ENCODE data around the gene KRTAP1-3.

The KRTAP1-3 gene

DNA sequence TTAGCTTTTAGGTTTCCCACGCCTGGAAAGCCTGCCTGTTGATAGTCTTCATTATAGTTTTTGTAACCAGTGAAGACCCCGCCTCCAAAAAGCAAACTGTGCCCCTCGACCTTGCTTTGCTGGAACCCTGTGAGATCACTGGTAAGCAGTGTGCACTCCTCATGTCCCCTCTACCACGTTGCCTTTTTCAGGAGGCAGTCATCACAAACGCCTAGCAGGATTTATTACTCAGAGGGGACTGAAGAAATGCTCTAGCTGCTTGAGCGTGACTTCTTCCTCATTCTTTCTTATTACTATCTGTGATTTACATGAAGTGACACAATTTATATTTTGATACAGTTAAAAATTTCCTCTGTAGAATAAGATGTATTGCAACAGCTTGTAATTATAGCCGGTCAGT is 19.2 kb downstream of the KRTAP1-3 start:
- Histone ChIP-seq H3K9me3 (ENCODE audit: insufficient read depth, low read length) (no peaks in the 10 kb centered on the region), H3K4me1 (ENCODE audit: low read length) (no peaks in the 10 kb centered on the region)

DNA sequence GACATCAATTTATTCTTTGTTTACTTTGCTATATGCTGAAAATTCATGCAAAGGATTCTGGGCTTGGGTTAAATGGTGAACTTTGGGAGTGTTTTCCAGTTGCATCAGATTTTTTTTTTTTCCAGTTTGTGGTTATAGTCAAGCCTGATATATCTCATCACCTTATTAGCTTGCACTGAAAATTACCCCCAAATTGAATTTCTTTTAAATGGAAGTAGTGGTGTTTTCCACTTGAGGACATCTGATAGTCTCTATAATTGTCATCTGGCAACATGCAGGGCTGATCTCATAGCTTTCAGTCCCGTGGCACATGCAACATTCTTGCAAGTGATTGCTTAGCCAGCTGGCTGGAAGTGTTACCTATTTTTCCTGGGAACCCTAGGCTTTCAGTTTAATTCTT is 21.1 kb downstream of the KRTAP1-3 start:
- Histone ChIP-seq H4K20me1 (ENCODE audit: insufficient read depth, low read length) (no peaks in the 10 kb centered on the region), H3K27me3 (ENCODE audit: low read depth, low read length) (peaks cover 25% of the 10 kb centered on the region), H3K9ac (ENCODE audit: low read length) (no peak overlapping the region), H3K27ac (ENCODE audit: low read length) (no peak overlapping the region), H3K36me3 (replicated peaks; ENCODE audit: low read depth, low read length) (no peaks in the 10 kb centered on the region), H2AFZ (ENCODE audit: low read depth, low read length) (no peak overlapping the region), H3K4me3 (ENCODE audit: low read length) (no peak overlapping the region), H3K4me2 (ENCODE audit: low read length) (no peak overlapping the region), H3K4me1 (ENCODE audit: low read length) (no peaks in the 10 kb centered on the region), H3K79me2 (ENCODE audit: low read length) (no peaks in the 10 kb centered on the region), H3K9me3 (ENCODE audit: insufficient read depth, low read length) (no peaks in the 10 kb centered on the region)
- TF ChIP-seq CTCF (IDR thresholded peaks at IDR 0.05; ENCODE audit: low read depth, low read length): no peak
- no peak for TF ChIP-seq EZH2phosphoT487 (IDR thresholded peaks at IDR 0.05; ENCODE audit: low read depth)

More for the DNA sequence above, 19.2 kb downstream of the KRTAP1-3 start:
- Histone ChIP-seq H3K79me2 (ENCODE audit: low read length) (no peaks in the 10 kb centered on the region), H3K4me3 (ENCODE audit: low read length) (no peak overlapping the region), H3K27ac (ENCODE audit: low read length) (no peak overlapping the region), H3K27me3 (ENCODE audit: low read depth, low read length) (peaks cover 25% of the 10 kb centered on the region), H2AFZ (ENCODE audit: low read depth, low read length) (no peak overlapping the region), H3K36me3 (replicated peaks; ENCODE audit: low read depth, low read length) (no peaks in the 10 kb centered on the region), H4K20me1 (ENCODE audit: insufficient read depth, low read length) (no peaks in the 10 kb centered on the region), H3K9ac (ENCODE audit: low read length) (no peak overlapping the region), H3K4me2 (ENCODE audit: low read length) (no peak overlapping the region)
- TF ChIP-seq CTCF (IDR thresholded peaks at IDR 0.05; ENCODE audit: low read depth, low read length) (no peak), EZH2phosphoT487 (IDR thresholded peaks at IDR 0.05; ENCODE audit: low read depth) (no peak)

GRCh38 chr17:41013181-41013580 is 21.5 kb downstream of the KRTAP1-3 start:
- no peak overlapping the region for H2AFZ ChIP-seq (ENCODE audit: low read depth, low read length)
- H3K9ac ChIP-seq (ENCODE audit: low read length): no peak overlapping the region
- no peaks in the 10 kb centered on the region for H3K36me3 ChIP-seq (replicated peaks; ENCODE audit: low read depth, low read length)
- H4K20me1 ChIP-seq (ENCODE audit: insufficient read depth, low read length): no peaks in the 10 kb centered on the region
- no peaks in the 10 kb centered on the region for H3K79me2 ChIP-seq (ENCODE audit: low read length)
- no peaks in the 10 kb centered on the region for H3K9me3 ChIP-seq (ENCODE audit: insufficient read depth, low read length)
- H3K4me1 ChIP-seq (ENCODE audit: low read length): no peaks in the 10 kb centered on the region
- H3K27me3 ChIP-seq (ENCODE audit: low read depth, low read length): peaks cover 25% of the 10 kb centered on the region
- no peak overlapping the region for H3K4me2 ChIP-seq (ENCODE audit: low read length)
- no peak overlapping the region for H3K4me3 ChIP-seq (ENCODE audit: low read length)
- H3K27ac ChIP-seq (ENCODE audit: low read length): no peak overlapping the region
- TF ChIP-seq CTCF (IDR thresholded peaks at IDR 0.05; ENCODE audit: low read depth, low read length): no peak
- TF ChIP-seq EZH2phosphoT487 (IDR thresholded peaks at IDR 0.05; ENCODE audit: low read depth): no peak

GRCh38 chr17:41012326-41013120 is 22.2 kb downstream of the KRTAP1-3 start:
- no peaks in the 10 kb centered on the region for H3K4me1 ChIP-seq (ENCODE audit: low read length)
- H3K9ac ChIP-seq (ENCODE audit: low read length): no peak overlapping the region
- H3K9me3 ChIP-seq (ENCODE audit: insufficient read depth, low read length): no peaks in the 10 kb centered on the region
- no peak overlapping the region for H2AFZ ChIP-seq (ENCODE audit: low read depth, low read length)
- no peaks in the 10 kb centered on the region for H3K79me2 ChIP-seq (ENCODE audit: low read length)
- no peaks in the 10 kb centered on the region for H3K36me3 ChIP-seq (replicated peaks; ENCODE audit: low read depth, low read length)
- H3K27ac ChIP-seq (ENCODE audit: low read length): no peak overlapping the region
- no peak overlapping the region for H3K4me3 ChIP-seq (ENCODE audit: low read length)
- no peak for TF ChIP-seq EZH2phosphoT487 (IDR thresholded peaks at IDR 0.05; ENCODE audit: low read depth)
- H4K20me1 ChIP-seq (ENCODE audit: insufficient read depth, low read length): no peaks in the 10 kb centered on the region
- peaks cover 25% of the 10 kb centered on the region for H3K27me3 ChIP-seq (ENCODE audit: low read depth, low read length)
- no peak overlapping the region for H3K4me2 ChIP-seq (ENCODE audit: low read length)
